Astrocyte (in vitro differentiated cells and primary cell): ENCODE measurements around the gene PMEL. TPM values are rescaled to one million over a fixed set of nuclear protein-coding genes. Genes with fewer than 3 reads are reported as not detected.
"Not testable (repeated sequence)": the region's sequence is repeated elsewhere in the genome, so short reads cannot be mapped to it uniquely, and the experiment has no call there.

Experiments used
- DNase-seq: peaks from one replicate; pipeline ENCODE4 v3.0.0-alpha.2; 2010; ENCODE audit warnings: low read depth
- FAIRE-seq: peaks from 2 replicates; lab custom pipeline; 2011; peaks lifted over from hg19 to GRCh38; lab: Jason Lieb, UNC
- H2AFZ ChIP-seq: 2 replicates; pipeline ENCODE4 v1.6.0; 2012; ENCODE audit warnings: low read depth, low read length, inconsistent platforms
- H3K27ac ChIP-seq: 2 replicates; pipeline ENCODE4 v1.5.1; 2011; ENCODE audit warnings: low read depth, low read length, inconsistent platforms
- H3K27me3 ChIP-seq: 2 replicates; pipeline ENCODE4 v1.6.0; 2011; ENCODE audit warnings: low read length, inconsistent platforms; ENCODE audit not compliant: insufficient read depth
- H3K36me3 ChIP-seq: 2 replicates; pipeline ENCODE4 v1.5.1; 2011; ENCODE audit warnings: low read length, inconsistent platforms; ENCODE audit not compliant: insufficient read depth
- H3K4me1 ChIP-seq: 2 replicates; pipeline ENCODE4 v1.5.1; 2011; ENCODE audit warnings: low read length, inconsistent platforms; ENCODE audit not compliant: insufficient read depth
- H3K4me2 ChIP-seq: 2 replicates; pipeline ENCODE4 v1.6.0; 2012; ENCODE audit warnings: low read length, inconsistent platforms
- H3K4me3 ChIP-seq: 2 replicates; pipeline ENCODE4 v1.5.1; 2011; ENCODE audit warnings: low read depth, mild to moderate bottlenecking, low read length, inconsistent platforms; ENCODE audit not compliant: insufficient read depth
- H3K79me2 ChIP-seq: 2 replicates; pipeline ENCODE4 v1.6.0; 2012; ENCODE audit warnings: mild to moderate bottlenecking, low read length, inconsistent platforms; ENCODE audit not compliant: insufficient read depth
- H3K9ac ChIP-seq: 2 replicates; pipeline ENCODE4 v1.6.0; 2012; ENCODE audit warnings: mild to moderate bottlenecking, low read length, inconsistent platforms
- H3K9me3 ChIP-seq: 2 replicates; pipeline ENCODE4 v1.5.1; 2012; ENCODE audit warnings: low read depth, mild to moderate bottlenecking, low read length, inconsistent platforms; ENCODE audit not compliant: insufficient read depth
- H4K20me1 ChIP-seq: 2 replicates; pipeline ENCODE4 v1.6.0; 2012; ENCODE audit warnings: low read length, inconsistent platforms; ENCODE audit not compliant: insufficient read depth
- H3K27ac Mint-ChIP-seq: one replicate; pipeline ENCODE4 v1.8.0; 2021; ENCODE audit warnings: mild to moderate bottlenecking, mixed read lengths; ENCODE audit not compliant: unreplicated experiment
- H3K27me3 Mint-ChIP-seq: one replicate; pipeline ENCODE4 v1.8.0; 2021; ENCODE audit warnings: low read depth, mixed read lengths; ENCODE audit not compliant: unreplicated experiment
- H3K36me3 Mint-ChIP-seq: one replicate; pipeline ENCODE4 v1.8.0; 2021; ENCODE audit warnings: low read depth, mixed read lengths; ENCODE audit not compliant: unreplicated experiment
- H3K4me1 Mint-ChIP-seq: one replicate; pipeline ENCODE4 v1.8.0; 2021; ENCODE audit warnings: low read depth, mixed read lengths; ENCODE audit not compliant: unreplicated experiment
- H3K4me3 Mint-ChIP-seq: one replicate; pipeline ENCODE4 v1.8.0; 2021; ENCODE audit warnings: mild to moderate bottlenecking, moderate library complexity, mixed read lengths; ENCODE audit not compliant: unreplicated experiment
- H3K9me3 Mint-ChIP-seq: one replicate; pipeline ENCODE4 v1.8.0; 2021; ENCODE audit warnings: mild to moderate bottlenecking, mixed read lengths; ENCODE audit not compliant: unreplicated experiment
- CTCF ChIP-seq: IDR thresholded peaks from 2 replicates; pipeline ENCODE4 v1.5.1; 2011; ENCODE audit warnings: low read depth, mild to moderate bottlenecking, inconsistent platforms, low read length, moderate library complexity; ENCODE audit not compliant: insufficient read depth
- EZH2 ChIP-seq: IDR thresholded peaks from 2 replicates; pipeline ENCODE4 v1.6.1; 2012; ENCODE audit warnings: mild to moderate bottlenecking, low read length, inconsistent platforms; ENCODE audit not compliant: insufficient read depth
- total RNA-seq: library from RNA; stranded (reverse); gene quantifications from 2 replicates; pipeline ENCODE4 v1.2.1, GENCODE V29; 2021

Gene PMEL
- total RNA-seq, 1 donor from 2014 or later: 13.8 TPM

GRCh38 chr12:55982319-55982936 lies 16.6 kb upstream of the PMEL start:
- no peaks in the 10 kb centered on the region for H3K27me3 Mint-ChIP-seq
- H3K9ac ChIP-seq: no peak overlapping the region
- DNase-seq: no peak
- no peaks in the 10 kb centered on the region for H3K27me3 ChIP-seq
- no peak overlapping the region for H3K4me3 ChIP-seq
- H3K4me1 Mint-ChIP-seq: peaks cover 14% of the 10 kb centered on the region
- H3K27ac ChIP-seq: no peak overlapping the region
- H3K9me3 ChIP-seq: no peaks in the 10 kb centered on the region
- H3K36me3 ChIP-seq: peaks cover 31% of the 10 kb centered on the region
- H4K20me1 ChIP-seq: peaks cover 44% of the 10 kb centered on the region
- H3K27ac Mint-ChIP-seq: no peak overlapping the region
- peaks cover 5% of the 10 kb centered on the region for H3K4me1 ChIP-seq
- no peak for FAIRE-seq
- H3K9me3 Mint-ChIP-seq: no peaks in the 10 kb centered on the region
- peaks cover 31% of the 10 kb centered on the region for H3K36me3 Mint-ChIP-seq
- H3K4me2 ChIP-seq: no peak overlapping the region
- TF ChIP-seq CTCF (no peak), EZH2 (no peak)
- peaks cover 36% of the 10 kb centered on the region for H3K79me2 ChIP-seq
- H3K4me3 Mint-ChIP-seq: no peak overlapping the region
- no peak overlapping the region for H2AFZ ChIP-seq

- not testable (repeated sequence) for H3K27me3 ChIP-seq, H3K4me3 Mint-ChIP-seq, H3K4me1 ChIP-seq, H3K9me3 ChIP-seq, H2AFZ ChIP-seq, DNase-seq, H3K27ac Mint-ChIP-seq, H3K27ac ChIP-seq, H3K4me3 ChIP-seq, H3K9me3 Mint-ChIP-seq, H3K27me3 Mint-ChIP-seq, FAIRE-seq, H3K9ac ChIP-seq
- peaks cover 49% of the 10 kb centered on the region for H4K20me1 ChIP-seq
- peaks cover 14% of the 10 kb centered on the region for H3K4me1 Mint-ChIP-seq
- peaks cover 29% of the 10 kb centered on the region for H3K36me3 ChIP-seq
- peak overlapping the region; percentile 7 for H3K4me2 ChIP-seq
- H3K36me3 Mint-ChIP-seq: peaks cover 31% of the 10 kb centered on the region
- H3K79me2 ChIP-seq: peaks cover 42% of the 10 kb centered on the region
These were observed 16.0 kb upstream of the PMEL start for GRCh38 chr12:55981882-55982281.

- Histone ChIP-seq H3K9me3 (no peaks in the 10 kb centered on the region), H3K36me3 (peaks cover 17% of the 10 kb centered on the region), H3K79me2 (peaks cover 70% of the 10 kb centered on the region), H3K27ac (no peak overlapping the region), H3K4me2 (no peak overlapping the region), H3K27me3 (no peaks in the 10 kb centered on the region), H3K9ac (no peak overlapping the region), H2AFZ (no peak overlapping the region), H3K4me3 (no peak overlapping the region), H3K4me1 (peaks cover 5% of the 10 kb centered on the region), H4K20me1 (peaks cover 53% of the 10 kb centered on the region)
- H3K4me3 Mint-ChIP-seq: no peak overlapping the region
- DNase-seq (no peak), FAIRE-seq (no peak)
- H3K36me3 Mint-ChIP-seq: peaks cover 25% of the 10 kb centered on the region
- peaks cover 17% of the 10 kb centered on the region for H3K4me1 Mint-ChIP-seq
- TF ChIP-seq EZH2 (no peak), CTCF (no peak)
- peak overlapping the region; percentile 86 for H3K27ac Mint-ChIP-seq
- H3K27me3 Mint-ChIP-seq: no peaks in the 10 kb centered on the region
- H3K9me3 Mint-ChIP-seq: no peaks in the 10 kb centered on the region
These were observed 13.2 kb upstream of the PMEL start for GRCh38 chr12:55979069-55979468.
